ENCODE data around the gene SLC36A1. TPM values are rescaled to one million over a fixed set of nuclear protein-coding genes. Genes with fewer than 3 reads are reported as not detected.

The SLC36A1 gene
- total RNA-seq, 1 experiment from 2014 or later = 10.4 TPM

DNA sequence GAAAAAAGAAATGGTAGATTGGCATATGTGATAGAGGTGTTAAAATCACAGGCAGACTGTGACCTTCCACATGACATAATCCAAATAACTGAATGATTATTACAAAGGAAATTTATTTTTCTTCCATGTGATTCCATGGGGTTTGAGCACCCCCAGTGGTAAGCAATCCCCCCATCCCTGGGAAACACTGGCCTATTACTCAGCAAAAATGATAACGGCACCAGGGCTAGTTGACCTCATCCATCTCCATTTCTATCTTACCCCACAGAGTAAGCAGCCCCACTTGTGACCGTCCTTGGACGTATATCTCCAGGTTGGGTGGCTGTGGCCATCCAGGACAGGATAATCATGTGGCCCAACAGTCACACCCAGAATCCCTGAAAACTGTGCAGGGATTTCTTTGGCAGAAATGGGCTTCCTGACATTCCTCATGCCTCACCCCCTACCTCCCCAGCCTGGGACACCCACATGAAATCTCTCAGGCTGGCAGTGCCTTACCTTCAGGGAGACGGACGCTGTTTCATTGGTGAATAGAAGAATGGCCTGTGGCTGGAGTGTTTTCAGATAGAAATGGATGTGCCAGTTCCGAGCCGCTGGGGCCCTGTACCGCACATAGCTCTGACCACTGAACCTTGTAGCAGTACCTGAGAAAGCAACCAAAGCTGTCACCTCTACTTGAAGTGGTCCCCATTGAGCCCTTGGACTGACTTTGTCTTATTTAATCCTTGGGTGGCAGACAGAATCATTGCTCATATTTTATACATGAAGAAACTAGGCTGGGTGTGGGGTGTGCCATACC lies 69.9 kb downstream of the SLC36A1 start:
- CTCF ChIA-PET = interaction anchor here (0.6 to 7.0 kb wide), 4 partner anchors 8 to 134 kb away, joined by 3 to 108 read pairs (median 4); no protein-coding TSS in a partner anchor
- peaks cover 22% of the 10 kb centered on the region for H3K36me3 Mint-ChIP-seq (ENCODE audit: insufficient read depth, unreplicated experiment)
- POLR2A ChIA-PET = interaction anchor here (0.5 kb wide), 1 partner anchor 9 kb away, joined by 3 read pairs; no protein-coding TSS in a partner anchor
- no peaks in the 10 kb centered on the region for H3K9me3 Mint-ChIP-seq (ENCODE audit: unreplicated experiment)
- BruUV-seq (replicated peaks) = no TSS peak
- intact Hi-C loops (cut with micrococcal nuclease) = no loop called here
- H3K4me3 Mint-ChIP-seq (ENCODE audit: unreplicated experiment) = no peak overlapping the region
- H3K4me1 Mint-ChIP-seq (ENCODE audit: insufficient read depth, unreplicated experiment) = no peaks in the 10 kb centered on the region
- no peak overlapping the region for H3K27ac Mint-ChIP-seq (ENCODE audit: low read depth, unreplicated experiment)
- TF ChIP-seq, protein P1, sequence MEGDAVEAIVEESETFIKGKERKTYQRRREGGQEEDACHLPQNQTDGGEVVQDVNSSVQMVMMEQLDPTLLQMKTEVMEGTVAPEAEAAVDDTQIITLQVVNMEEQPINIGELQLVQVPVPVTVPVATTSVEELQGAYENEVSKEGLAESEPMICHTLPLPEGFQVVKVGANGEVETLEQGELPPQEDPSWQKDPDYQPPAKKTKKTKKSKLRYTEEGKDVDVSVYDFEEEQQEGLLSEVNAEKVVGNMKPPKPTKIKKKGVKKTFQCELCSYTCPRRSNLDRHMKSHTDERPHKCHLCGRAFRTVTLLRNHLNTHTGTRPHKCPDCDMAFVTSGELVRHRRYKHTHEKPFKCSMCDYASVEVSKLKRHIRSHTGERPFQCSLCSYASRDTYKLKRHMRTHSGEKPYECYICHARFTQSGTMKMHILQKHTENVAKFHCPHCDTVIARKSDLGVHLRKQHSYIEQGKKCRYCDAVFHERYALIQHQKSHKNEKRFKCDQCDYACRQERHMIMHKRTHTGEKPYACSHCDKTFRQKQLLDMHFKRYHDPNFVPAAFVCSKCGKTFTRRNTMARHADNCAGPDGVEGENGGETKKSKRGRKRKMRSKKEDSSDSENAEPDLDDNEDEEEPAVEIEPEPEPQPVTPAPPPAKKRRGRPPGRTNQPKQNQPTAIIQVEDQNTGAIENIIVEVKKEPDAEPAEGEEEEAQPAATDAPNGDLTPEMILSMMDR (IDR thresholded peaks at IDR 0.05; ENCODE audit: unreplicated experiment) = no peak
- no peaks in the 10 kb centered on the region for H3K27me3 Mint-ChIP-seq (ENCODE audit: insufficient read depth, unreplicated experiment)
- no peak for DNase-seq (ENCODE audit: unreplicated experiment)

DNA sequence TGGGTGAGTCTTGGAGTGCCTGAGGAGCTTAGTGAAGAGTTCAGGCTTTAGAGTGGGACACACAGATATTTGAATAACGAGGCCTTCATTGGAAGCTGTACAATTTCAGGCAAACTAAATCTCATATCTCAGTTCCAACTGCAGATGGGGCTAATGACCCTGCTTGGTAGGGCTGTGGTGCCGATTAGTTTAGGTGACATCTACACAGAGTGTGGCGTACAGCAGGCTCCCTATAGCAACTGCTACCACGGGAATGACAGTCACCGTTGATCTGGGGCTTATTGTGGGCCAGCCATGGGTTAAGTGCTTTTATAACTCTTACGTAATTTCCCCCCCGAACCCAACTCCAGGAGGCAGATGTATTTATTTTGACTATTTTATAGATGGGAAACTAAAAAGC lies 72.9 kb downstream of the SLC36A1 start:
- POLR2A ChIA-PET = interaction anchor here (0.6 to 1.9 kb wide), 5 partner anchors 11 to 164 kb away, joined by 3 to 11 read pairs (median 5); no protein-coding TSS in a partner anchor
- TF ChIP-seq, protein P1 (IDR thresholded peaks at IDR 0.05; ENCODE audit: unreplicated experiment) = no peak
- no peak for DNase-seq (ENCODE audit: unreplicated experiment)
- Mint-ChIP-seq H3K27me3 (ENCODE audit: insufficient read depth, unreplicated experiment) (no peaks in the 10 kb centered on the region), H3K4me1 (ENCODE audit: insufficient read depth, unreplicated experiment) (no peaks in the 10 kb centered on the region), H3K9me3 (ENCODE audit: unreplicated experiment) (no peaks in the 10 kb centered on the region), H3K4me3 (ENCODE audit: unreplicated experiment) (no peak overlapping the region), H3K36me3 (ENCODE audit: insufficient read depth, unreplicated experiment) (peaks cover 31% of the 10 kb centered on the region), H3K27ac (ENCODE audit: low read depth, unreplicated experiment) (no peak overlapping the region)
- CTCF ChIA-PET = interaction anchor here (0.7 to 7.0 kb wide), 29 partner anchors 9 to 376 kb away, joined by 3 to 108 read pairs (median 5); partner anchors contain the start of gene SLC36A1
- no TSS peak for BruUV-seq (replicated peaks)
- intact Hi-C loops (cut with micrococcal nuclease) = loop anchor here (10.0 kb wide), 2 partner anchors 395 to 515 kb away; no protein-coding TSS in a partner anchor

DNA sequence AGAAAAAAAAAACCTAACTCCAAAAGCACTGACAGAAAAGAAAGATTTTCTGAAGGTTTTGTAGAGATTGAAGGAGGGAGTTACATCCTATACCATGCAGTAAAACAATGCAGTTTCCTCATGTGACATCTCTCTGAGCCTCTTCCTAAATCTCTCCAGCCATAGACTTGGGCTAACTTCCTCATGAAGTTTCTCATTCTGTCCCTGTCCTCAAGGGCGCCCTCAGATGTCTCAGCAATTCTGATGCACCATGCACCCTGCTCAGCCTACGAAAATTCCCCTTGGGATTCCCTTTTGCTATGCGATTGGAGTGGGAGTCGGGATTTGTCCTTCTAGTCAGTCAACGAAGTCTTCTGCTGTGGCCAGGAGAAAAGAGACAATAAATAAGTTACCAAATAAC lies 74.8 kb downstream of the SLC36A1 start:
- no TSS peak for BruUV-seq (replicated peaks)
- DNase-seq (ENCODE audit: unreplicated experiment) = no peak
- intact Hi-C loops (cut with micrococcal nuclease) = loop anchor here (2.0 to 10.0 kb wide), 3 partner anchors 221 to 517 kb away; no protein-coding TSS in a partner anchor
- Mint-ChIP-seq H3K27ac (ENCODE audit: low read depth, unreplicated experiment) (no peak overlapping the region), H3K36me3 (ENCODE audit: insufficient read depth, unreplicated experiment) (peaks cover 37% of the 10 kb centered on the region), H3K4me1 (ENCODE audit: insufficient read depth, unreplicated experiment) (no peaks in the 10 kb centered on the region), H3K27me3 (ENCODE audit: insufficient read depth, unreplicated experiment) (no peaks in the 10 kb centered on the region), H3K4me3 (ENCODE audit: unreplicated experiment) (no peak overlapping the region), H3K9me3 (ENCODE audit: unreplicated experiment) (no peaks in the 10 kb centered on the region)
- CTCF ChIA-PET = interaction anchor here (1.1 to 7.0 kb wide), 5 partner anchors 16 to 130 kb away, joined by 4 to 108 read pairs (median 15); partner anchors contain the start of gene SLC36A1
- TF ChIP-seq, protein P1 (IDR thresholded peaks at IDR 0.05; ENCODE audit: unreplicated experiment) = no peak
- POLR2A ChIA-PET = interaction anchor here (1.1 kb wide), 1 partner anchor 17 kb away, joined by 3 read pairs; no protein-coding TSS in a partner anchor

DNA sequence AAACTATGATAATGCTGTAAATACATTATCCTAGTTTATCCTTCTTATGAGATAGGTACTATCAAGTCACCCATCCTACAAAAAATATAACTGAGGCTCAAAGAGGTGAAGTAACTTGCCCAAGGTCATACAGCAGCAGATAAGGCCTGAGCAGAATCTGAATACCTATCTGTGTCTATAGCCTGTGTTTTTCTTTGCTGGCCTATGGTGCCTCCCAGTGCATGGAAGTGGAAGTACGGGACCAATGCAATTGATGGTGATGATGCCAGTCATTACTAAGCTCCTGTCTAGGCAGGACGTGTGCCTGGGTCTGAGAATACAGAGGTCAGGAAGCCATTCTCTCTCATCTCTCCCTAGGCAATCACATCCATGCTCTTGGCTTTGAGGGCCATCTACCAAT lies 75.9 kb downstream of the SLC36A1 start:
- no peaks in the 10 kb centered on the region for H3K9me3 Mint-ChIP-seq (ENCODE audit: unreplicated experiment)
- H3K4me3 Mint-ChIP-seq (ENCODE audit: unreplicated experiment) = no peak overlapping the region
- TF ChIP-seq, protein P1 (IDR thresholded peaks at IDR 0.05; ENCODE audit: unreplicated experiment) = peak; percentile 84
- peak; percentile 71 for DNase-seq (ENCODE audit: unreplicated experiment)
- intact Hi-C loops (cut with micrococcal nuclease) = loop anchor here (1.0 to 10.0 kb wide), 6 partner anchors 76 to 519 kb away; partner anchors contain the start of genes G3BP1 and SLC36A1
- H3K27me3 Mint-ChIP-seq (ENCODE audit: insufficient read depth, unreplicated experiment) = no peaks in the 10 kb centered on the region
- peaks cover 42% of the 10 kb centered on the region for H3K36me3 Mint-ChIP-seq (ENCODE audit: insufficient read depth, unreplicated experiment)
- no TSS peak for BruUV-seq (replicated peaks)
- H3K4me1 Mint-ChIP-seq (ENCODE audit: insufficient read depth, unreplicated experiment) = peaks cover 2% of the 10 kb centered on the region
- CTCF ChIA-PET = interaction anchor here (0.6 to 5.7 kb wide), 44 partner anchors 9 to 407 kb away, joined by 3 to 72 read pairs (median 5); partner anchors contain the start of gene SLC36A1
- H3K27ac Mint-ChIP-seq (ENCODE audit: low read depth, unreplicated experiment) = no peak overlapping the region
- POLR2A ChIA-PET = interaction anchor here (0.6 to 1.8 kb wide), 4 partner anchors 15 to 128 kb away, joined by 3 to 9 read pairs (median 4); no protein-coding TSS in a partner anchor
